AG04449 (cell line): ENCODE measurements around the gene UBTF.

ENCODE experiments used
- CTCF ChIA-PET: fragments of 350-600 bp; formaldehyde crosslinking; extraction: SDS; loops from one replicate; lab custom pipeline; 2021; ENCODE audit warnings: antibody characterized with exemption; lab: Yijun Ruan, JAX
- POLR2A ChIA-PET: fragments of 400-600, 350-600 bp; formaldehyde crosslinking; extraction: SDS; loops from one replicate; lab custom pipeline; 2020; ENCODE audit warnings: antibody characterized with exemption, inconsistent platforms; lab: Yijun Ruan, JAX
- DNase-seq: peaks from one replicate; pipeline ENCODE4 v3.0.0-alpha.2; 2010; ENCODE audit warnings: low read depth, low spot score
- H3K4me3 ChIP-seq: 2 replicates; pipeline ENCODE4 v1.5.1; 2011; ENCODE audit warnings: low read depth, mild to moderate bottlenecking, control low read depth, low read length
- TF ChIP-seq, protein P1 (sequence below): IDR thresholded peaks from one replicate; pipeline ENCODE4 v1.5.1; 2011; ENCODE audit warnings: mild to moderate bottlenecking, moderate library complexity, low read length, control low read depth, inconsistent platforms; ENCODE audit not compliant: insufficient read depth; ENCODE audit errors: missing control alignments

Gene UBTF

DNA sequence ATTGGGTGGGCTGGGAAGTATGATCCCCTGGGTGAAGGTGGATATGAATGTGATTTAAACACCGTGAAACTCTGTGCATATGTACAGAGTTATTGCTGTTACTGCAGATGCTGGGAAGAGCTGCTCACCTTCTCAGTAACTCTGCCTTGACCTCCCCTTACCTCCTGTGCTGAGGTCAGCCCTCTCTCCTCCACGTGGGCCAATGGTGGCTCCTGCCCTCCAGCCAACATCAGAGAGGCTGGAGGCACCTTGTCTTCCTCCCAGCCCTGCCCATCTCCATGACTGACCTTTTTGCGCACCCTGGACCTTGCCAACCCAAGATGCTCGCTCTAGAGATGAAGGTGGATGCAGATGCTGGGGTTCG is 49.4 kb downstream of the UBTF start:
- DNase-seq = no peak
- TF ChIP-seq, protein P1, sequence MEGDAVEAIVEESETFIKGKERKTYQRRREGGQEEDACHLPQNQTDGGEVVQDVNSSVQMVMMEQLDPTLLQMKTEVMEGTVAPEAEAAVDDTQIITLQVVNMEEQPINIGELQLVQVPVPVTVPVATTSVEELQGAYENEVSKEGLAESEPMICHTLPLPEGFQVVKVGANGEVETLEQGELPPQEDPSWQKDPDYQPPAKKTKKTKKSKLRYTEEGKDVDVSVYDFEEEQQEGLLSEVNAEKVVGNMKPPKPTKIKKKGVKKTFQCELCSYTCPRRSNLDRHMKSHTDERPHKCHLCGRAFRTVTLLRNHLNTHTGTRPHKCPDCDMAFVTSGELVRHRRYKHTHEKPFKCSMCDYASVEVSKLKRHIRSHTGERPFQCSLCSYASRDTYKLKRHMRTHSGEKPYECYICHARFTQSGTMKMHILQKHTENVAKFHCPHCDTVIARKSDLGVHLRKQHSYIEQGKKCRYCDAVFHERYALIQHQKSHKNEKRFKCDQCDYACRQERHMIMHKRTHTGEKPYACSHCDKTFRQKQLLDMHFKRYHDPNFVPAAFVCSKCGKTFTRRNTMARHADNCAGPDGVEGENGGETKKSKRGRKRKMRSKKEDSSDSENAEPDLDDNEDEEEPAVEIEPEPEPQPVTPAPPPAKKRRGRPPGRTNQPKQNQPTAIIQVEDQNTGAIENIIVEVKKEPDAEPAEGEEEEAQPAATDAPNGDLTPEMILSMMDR = no peak
- no peak overlapping the region for H3K4me3 ChIP-seq
- CTCF ChIA-PET = interaction anchor here (0.9 to 7.8 kb wide), 9 partner anchors 9 to 291 kb away, joined by 3 to 74 read pairs (median 7); partner anchors contain the start of genes PPY and TMUB2
- POLR2A ChIA-PET = interaction anchor here (1.6 kb wide), 1 partner anchor 17 kb away, joined by 5 read pairs; the partner anchor contains the start of gene TMUB2

GRCh38 chr17:44167181-44167861 is 52.2 kb downstream of the UBTF start:
- ChIA-PET POLR2A (interaction anchor here (1.0 to 2.1 kb wide), 3 partner anchors 21 to 101 kb away, joined by 3 to 4 read pairs (median 3); partner anchors contain the start of gene LSM12), CTCF (interaction anchor here (1.0 to 7.8 kb wide), 22 partner anchors 9 to 288 kb away, joined by 3 to 74 read pairs (median 7); partner anchors contain the start of genes HDAC5, HROB, PPY and TMEM101)
- no peak for DNase-seq
- TF ChIP-seq, protein P1 = no peak
- no peak overlapping the region for H3K4me3 ChIP-seq

- DNase-seq = no peak
- TF ChIP-seq, protein P1 = no peak
- ChIA-PET CTCF (interaction anchor here (1.2 kb wide), 1 partner anchor 22 kb away, joined by 3 read pairs; the partner anchor contains the start of gene TMUB2), POLR2A (no interaction called here)
- no peak overlapping the region for H3K4me3 ChIP-seq
Measured at GRCh38 chr17:44164476-44164875, 55.0 kb downstream of the UBTF start.

- no peak overlapping the region for H3K4me3 ChIP-seq
- POLR2A ChIA-PET = no interaction called here
- TF ChIP-seq, protein P1 = no peak
- CTCF ChIA-PET = interaction anchor here (1.5 to 7.8 kb wide), 5 partner anchors 9 to 216 kb away, joined by 4 to 72 read pairs (median 7); partner anchors contain the start of gene ASB16
- no peak for DNase-seq
Measured at GRCh38 chr17:44159519-44160210, 59.8 kb downstream of the UBTF start.

- ChIA-PET POLR2A (no interaction called here), CTCF (interaction anchor here (0.8 to 7.8 kb wide), 4 partner anchors 12 to 22 kb away, joined by 3 to 72 read pairs (median 4); partner anchors contain the start of genes ASB16 and HROB)
- no peak overlapping the region for H3K4me3 ChIP-seq
- DNase-seq = no peak
- TF ChIP-seq, protein P1 = no peak
Measured at GRCh38 chr17:44155488-44155887, 64.0 kb downstream of the UBTF start.
